ENCODE data around the gene KCNK10. TPM values are rescaled to one million over a fixed set of nuclear protein-coding genes. Genes with fewer than 3 reads are reported as not detected.

KCNK10 gene
- total and polyA plus RNA-seq, 2 of the 8 experiments (the other 6 are each of a cell fraction or from before 2014, with no cell fraction given): 0.45 to 0.63 TPM

DNA sequence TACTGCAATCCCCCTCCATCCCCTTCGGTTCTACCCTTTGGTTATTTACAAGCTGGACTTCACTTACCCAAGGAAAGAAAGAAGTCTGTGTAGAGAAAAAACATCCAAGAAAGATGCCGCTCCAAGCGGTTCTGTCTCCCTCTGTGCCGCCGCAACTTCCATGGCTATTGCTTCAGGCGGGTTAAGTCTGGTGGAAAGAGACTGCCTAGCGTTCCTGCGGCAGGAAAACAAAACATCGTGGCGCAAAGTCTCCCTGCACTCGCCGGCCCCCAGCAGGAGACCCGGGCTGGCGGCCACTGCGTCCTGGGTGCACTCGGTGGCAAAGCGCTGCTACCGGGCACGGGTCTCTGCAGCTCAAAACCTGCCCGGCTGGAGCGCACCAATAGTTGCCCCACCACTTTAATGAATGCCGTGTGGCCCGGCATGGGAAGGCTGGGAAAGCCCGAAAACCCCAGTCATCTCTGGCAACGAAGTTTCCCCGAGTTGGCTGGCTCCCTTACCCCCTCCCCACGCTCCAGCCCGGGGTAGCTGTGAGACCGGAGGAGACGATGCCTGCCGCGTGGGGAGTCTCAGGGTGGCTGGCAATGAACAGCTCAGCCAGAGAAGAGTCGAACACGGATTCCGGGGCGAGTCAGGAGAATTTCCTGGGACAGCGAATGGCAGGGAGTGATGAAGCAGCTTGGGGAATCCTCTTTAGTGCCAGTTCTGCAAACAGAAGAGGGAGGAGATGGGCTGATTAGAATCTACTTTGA is 3.5 kb upstream of the KCNK10 start:
- Histone ChIP-seq H4K20me1 (replicated peaks in 1 of 2; ENCODE audit: control insufficient read depth in 1 of 2, insufficient read depth in 2 of 2, low read length in 2 of 2) (no peaks in the 10 kb centered on the region), H2BK12ac (ENCODE audit: low read depth, low read length) (no peak overlapping the region), H2AFZ (ENCODE audit: low read length) (peak overlapping the region; percentile 94), H3K9me3 (ENCODE audit: insufficient read depth in 2 of 2, low read depth in 1 of 2, low read length in 1 of 2) (no peaks in the 10 kb centered on the region), H2AK5ac (ENCODE audit: low read depth, low read length) (no peak overlapping the region), H4K91ac (replicated peaks; ENCODE audit: insufficient read length, low read length) (no peak overlapping the region), H3K56ac (replicated peaks; ENCODE audit: insufficient read length, low read depth, low read length) (no peak overlapping the region), H3K27ac (ENCODE audit: low read depth, low read length) (no peak overlapping the region), H3K79me1 (ENCODE audit: low read depth, low read length) (no peaks in the 10 kb centered on the region), H3K9ac (replicated peaks in 1 of 4; ENCODE audit: extremely low read depth in 1 of 4, low read depth in 3 of 4, low read length in 3 of 4) (no peak overlapping the region; a peak in 2 of 7 replicates), H2BK5ac (ENCODE audit: low read depth, low read length) (no peak overlapping the region), H4K8ac (ENCODE audit: extremely low read depth, insufficient read depth, low read length) (peak overlapping the region; percentile 75), H3K18ac (ENCODE audit: extremely low read depth, low read length) (0 out of 2 replicates have a peak overlapping the region, but pooled peaks have one; percentile 72), H3K79me2 (ENCODE audit: control insufficient read depth in 1 of 2, insufficient read depth in 2 of 2, low read length in 2 of 2) (no peaks in the 10 kb centered on the region), H3K36me3 (ENCODE audit: control insufficient read depth in 2 of 4, insufficient read depth in 4 of 4, low read length in 3 of 4) (no peaks in the 10 kb centered on the region), H4K5ac (ENCODE audit: insufficient read length, low read depth, low read length) (no peak overlapping the region), H2BK120ac (replicated peaks; ENCODE audit: low read depth, low read length) (no peak overlapping the region), H3K4ac (replicated peaks; ENCODE audit: insufficient read length, low read depth, low read length) (no peak overlapping the region), H3K27me3 (replicated peaks in 1 of 4; ENCODE audit: control insufficient read depth in 3 of 4, extremely low read depth in 1 of 4, insufficient read depth in 3 of 4, low read length in 3 of 4) (peaks cover 39 to 68% (median 62%) of the 10 kb centered on the region in 4 experiments), H3K23me2 (ENCODE audit: low read depth, low read length) (peaks cover 27% of the 10 kb centered on the region), H3K4me3 (ENCODE audit: extremely low read depth in 1 of 4, insufficient read depth in 2 of 4, low read depth in 3 of 4, low read length in 4 of 4) (peak overlapping the region; percentile 44 to 68 (median 61)), H3K4me1 (replicated peaks in 1 of 4; ENCODE audit: control insufficient read depth in 3 of 4, insufficient read depth in 4 of 4, low read length in 3 of 4) (peaks cover 3 to 12% (median 8%) of the 10 kb centered on the region in 4 experiments), H3K4me2 (ENCODE audit: insufficient read depth in 1 of 2, low read depth in 2 of 2, low read length in 2 of 2) (peak overlapping the region; percentile 91 to 97), H2BK20ac (ENCODE audit: low read length) (no peak overlapping the region), H2BK15ac (ENCODE audit: low read length) (no peak overlapping the region; the same call in 1 of the 2 replicates), H3K23ac (ENCODE audit: insufficient read length) (no peak overlapping the region), H3K14ac (ENCODE audit: insufficient read length) (no peak overlapping the region)
- ChIA-PET CTCF (ENCODE audit: partially characterized antibody) (interaction anchor here (1.3 kb wide), 1 partner anchor 47 kb away, joined by 3 read pairs; no protein-coding TSS in a partner anchor), POLR2A (ENCODE audit: partially characterized antibody) (no interaction called here)
- FAIRE-seq (no peak), DNase-seq (ENCODE audit: low read depth in 1 of 2, low spot score in 2 of 2) (peak in 1 of 2 experiments; percentile 68)
- 5% methylated on average over 37 of the region's 37 CpGs; no CpG with 5 or more reads in 1 of the 2 experiments for WGBS, 2 experiments (ENCODE audit: extremely low coverage in 1 of 2, insufficient coverage in 1 of 2, insufficient read length in 1 of 2, insufficient replicate concordance in 2 of 2, low coverage in 1 of 2, low lambda C conversion rate in 2 of 2, missing lambda C conversion rate in 1 of 2)
- TF ChIP-seq SP2 (IDR thresholded peaks at IDR 0.05; ENCODE audit: low read length) (no peak), CBX5 (IDR thresholded peaks at IDR 0.05; ENCODE audit: low read depth, low read length) (no peak), POLR2AphosphoS5 (IDR thresholded peaks at IDR 0.05; ENCODE audit: low read depth, low read length) (no peak), SP4 (IDR thresholded peaks at IDR 0.05; ENCODE audit: low read length) (no peak), KDM1A (IDR thresholded peaks at IDR 0.05; ENCODE audit: borderline replicate concordance, low read length) (no peak), KDM5A (IDR thresholded peaks at IDR 0.05; ENCODE audit: low read length) (no peak), POU5F1 (IDR thresholded peaks at IDR 0.05; ENCODE audit: low read depth, low read length) (no peak), ASH2L (IDR thresholded peaks at IDR 0.05; ENCODE audit: low read length) (peak; percentile 69), CHD2 (IDR thresholded peaks at IDR 0.05; ENCODE audit: low read length) (no peak)
- TF ChIP-seq, protein P1, sequence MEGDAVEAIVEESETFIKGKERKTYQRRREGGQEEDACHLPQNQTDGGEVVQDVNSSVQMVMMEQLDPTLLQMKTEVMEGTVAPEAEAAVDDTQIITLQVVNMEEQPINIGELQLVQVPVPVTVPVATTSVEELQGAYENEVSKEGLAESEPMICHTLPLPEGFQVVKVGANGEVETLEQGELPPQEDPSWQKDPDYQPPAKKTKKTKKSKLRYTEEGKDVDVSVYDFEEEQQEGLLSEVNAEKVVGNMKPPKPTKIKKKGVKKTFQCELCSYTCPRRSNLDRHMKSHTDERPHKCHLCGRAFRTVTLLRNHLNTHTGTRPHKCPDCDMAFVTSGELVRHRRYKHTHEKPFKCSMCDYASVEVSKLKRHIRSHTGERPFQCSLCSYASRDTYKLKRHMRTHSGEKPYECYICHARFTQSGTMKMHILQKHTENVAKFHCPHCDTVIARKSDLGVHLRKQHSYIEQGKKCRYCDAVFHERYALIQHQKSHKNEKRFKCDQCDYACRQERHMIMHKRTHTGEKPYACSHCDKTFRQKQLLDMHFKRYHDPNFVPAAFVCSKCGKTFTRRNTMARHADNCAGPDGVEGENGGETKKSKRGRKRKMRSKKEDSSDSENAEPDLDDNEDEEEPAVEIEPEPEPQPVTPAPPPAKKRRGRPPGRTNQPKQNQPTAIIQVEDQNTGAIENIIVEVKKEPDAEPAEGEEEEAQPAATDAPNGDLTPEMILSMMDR (IDR thresholded peaks at IDR 0.05; ENCODE audit: control extremely low read depth in 1 of 3, insufficient read depth in 1 of 3, low read depth in 1 of 3, low read length in 3 of 3): no peak
- TF ChIP-seq, protein P2, sequence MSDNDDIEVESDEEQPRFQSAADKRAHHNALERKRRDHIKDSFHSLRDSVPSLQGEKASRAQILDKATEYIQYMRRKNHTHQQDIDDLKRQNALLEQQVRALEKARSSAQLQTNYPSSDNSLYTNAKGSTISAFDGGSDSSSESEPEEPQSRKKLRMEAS (IDR thresholded peaks at IDR 0.05): no peak

Data from H1 (cell line).